HG03521 (cell line): Measurements from ENCODE around the gene TMTC2.
"Not testable (repeated sequence)": the region's sequence is repeated elsewhere in the genome, so short reads cannot be mapped to it uniquely, and the experiment has no call there.

Source experiments
- ATAC-seq: cut with Tn5 transposase; IDR thresholded peaks from one replicate; pipeline ENCODE4 v1.9.1; 2021; ENCODE audit warnings: mild to moderate bottlenecking, moderate library complexity; ENCODE audit not compliant: unreplicated experiment

TMTC2 gene

GRCh38 chr12:82838131-82838551, 151.4 kb downstream of the TMTC2 start:
- no peak for ATAC-seq

GRCh38 chr12:82838827-82839226, 152.1 kb downstream of the TMTC2 start:
- no peak for ATAC-seq

GRCh38 chr12:82839796-82840195, 153.1 kb downstream of the TMTC2 start:
- ATAC-seq = no peak

- ATAC-seq = no peak
Measured at GRCh38 chr12:82841487-82841904, 154.8 kb downstream of the TMTC2 start.

GRCh38 chr12:82842480-82842879, 155.8 kb downstream of the TMTC2 start:
- ATAC-seq = no peak

- not testable (repeated sequence) for ATAC-seq
Measured at GRCh38 chr12:82845076-82845475, 158.4 kb downstream of the TMTC2 start.

GRCh38 chr12:82848845-82849244, 162.1 kb downstream of the TMTC2 start:
- ATAC-seq = no peak

- no peak for ATAC-seq
Measured at GRCh38 chr12:82852529-82852928, 165.8 kb downstream of the TMTC2 start.

GRCh38 chr12:82855872-82856271, 169.2 kb downstream of the TMTC2 start:
- peak; percentile 84 for ATAC-seq

GRCh38 chr12:82857276-82857675, 170.6 kb downstream of the TMTC2 start:
- no peak for ATAC-seq

GRCh38 chr12:82857911-82858533, 171.3 kb downstream of the TMTC2 start:
- no peak for ATAC-seq

GRCh38 chr12:82858534-82858917, 171.8 kb downstream of the TMTC2 start:
- no peak for ATAC-seq

- ATAC-seq = no peak
Measured at GRCh38 chr12:82862069-82862841, 175.5 kb downstream of the TMTC2 start.

GRCh38 chr12:82862876-82863649, 176.4 kb downstream of the TMTC2 start:
- no peak for ATAC-seq

- no peak for ATAC-seq
Measured at GRCh38 chr12:82866227-82866775, 179.6 kb downstream of the TMTC2 start.

GRCh38 chr12:82866946-82867345, 180.2 kb downstream of the TMTC2 start:
- ATAC-seq = no peak

- ATAC-seq = no peak
Measured at GRCh38 chr12:82867762-82868500, 181.2 kb downstream of the TMTC2 start.

GRCh38 chr12:82870771-82871377, 184.2 kb downstream of the TMTC2 start:
- ATAC-seq = no peak

- ATAC-seq = no peak
Measured at GRCh38 chr12:82872088-82872487, 185.4 kb downstream of the TMTC2 start.

GRCh38 chr12:82873309-82873708, 186.6 kb downstream of the TMTC2 start:
- no peak for ATAC-seq
